ENCODE results near the gene RBP3.

- TF ChIP-seq CTCF (IDR thresholded peaks at IDR 0.05 in 8 of 11, conservative IDR thresholded peaks at IDR 0.05 in 3 of 11), result no peak
- TF ChIP-seq POLR2AphosphoS5 (IDR thresholded peaks at IDR 0.05), result no peak
- no peak for TF ChIP-seq POLR2A (IDR thresholded peaks at IDR 0.05)
Measured at GRCh38 chr10:47363781-47364180, 15.6 kb downstream of the RBP3 start.
